ENCODE results near the gene OGG1. TPM values are rescaled to one million over a fixed set of nuclear protein-coding genes. Genes with fewer than 3 reads are reported as not detected.
A peak's percentile ranks its signal among the peaks of the same experiment; 100 is the strongest.

The OGG1 gene
- 100 to 1,000 TPM in 1 of 4 donors, 10 to 100 TPM in 3; 51.2 to 163 (median 74.1) TPM for total RNA-seq

DNA sequence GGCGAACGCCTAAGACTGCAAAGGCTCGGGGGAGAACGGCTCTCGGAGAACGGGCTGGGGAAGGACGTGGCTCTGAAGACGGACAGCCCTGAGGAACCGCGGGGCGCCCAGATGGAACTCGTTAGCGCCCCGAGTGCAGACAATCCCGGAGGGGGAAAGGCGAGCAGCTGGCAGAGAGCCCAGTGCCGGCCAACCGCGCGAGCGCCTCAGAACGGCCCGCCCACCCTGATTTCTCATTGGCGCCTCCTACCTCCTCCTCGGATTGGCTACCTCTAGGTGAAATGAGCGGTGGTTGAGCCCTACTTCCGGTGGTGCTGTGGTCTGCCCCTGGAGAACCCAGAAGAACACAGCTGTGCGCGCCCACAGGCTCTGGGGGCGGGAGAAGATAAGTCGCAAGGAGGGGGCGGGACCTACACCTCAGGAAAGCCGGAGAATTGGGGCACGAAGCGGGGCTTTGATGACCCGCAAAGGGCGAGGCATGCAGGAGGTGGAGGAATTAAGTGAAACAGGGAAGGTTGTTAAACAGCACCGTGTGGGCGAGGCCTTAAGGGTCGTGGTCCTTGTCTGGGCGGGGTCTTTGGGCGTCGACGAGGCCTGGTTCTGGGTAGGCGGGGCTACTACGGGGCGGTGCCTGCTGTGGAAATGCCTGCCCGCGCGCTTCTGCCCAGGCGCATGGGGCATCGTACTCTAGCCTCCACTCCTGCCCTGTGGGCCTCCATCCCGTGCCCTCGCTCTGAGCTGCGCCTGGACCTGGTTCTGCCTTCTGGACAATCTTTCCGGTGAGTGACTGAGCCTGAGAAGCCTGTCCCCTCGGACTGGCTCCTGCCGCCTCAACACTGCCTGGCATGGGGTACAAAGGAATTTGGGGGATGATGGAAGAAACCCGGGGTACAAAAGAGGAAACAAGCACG is at the start of gene OGG1:
TSS of gene OGG1 (plus strand) at position 308 of the 911 bp plus-strand sequence. CDS start at position 643, 335 bp downstream.
- peak within 1 kb of the TSS; percentile 82 to 92 (median 86) for H3K27ac ChIP-seq
- DNase-seq, result peak; percentile 98 to 99 (median 98)
- H3K27me3 ChIP-seq, result no peaks in the 10 kb centered on the region
- H3K36me3 ChIP-seq, result peaks cover 0 to 56% (median 0%) of the 10 kb centered on the region in 3 donors
- peak within 1 kb of the TSS; percentile 48 to 63 (median 56) for H3K4me3 ChIP-seq
- TF ChIP-seq, protein P1, sequence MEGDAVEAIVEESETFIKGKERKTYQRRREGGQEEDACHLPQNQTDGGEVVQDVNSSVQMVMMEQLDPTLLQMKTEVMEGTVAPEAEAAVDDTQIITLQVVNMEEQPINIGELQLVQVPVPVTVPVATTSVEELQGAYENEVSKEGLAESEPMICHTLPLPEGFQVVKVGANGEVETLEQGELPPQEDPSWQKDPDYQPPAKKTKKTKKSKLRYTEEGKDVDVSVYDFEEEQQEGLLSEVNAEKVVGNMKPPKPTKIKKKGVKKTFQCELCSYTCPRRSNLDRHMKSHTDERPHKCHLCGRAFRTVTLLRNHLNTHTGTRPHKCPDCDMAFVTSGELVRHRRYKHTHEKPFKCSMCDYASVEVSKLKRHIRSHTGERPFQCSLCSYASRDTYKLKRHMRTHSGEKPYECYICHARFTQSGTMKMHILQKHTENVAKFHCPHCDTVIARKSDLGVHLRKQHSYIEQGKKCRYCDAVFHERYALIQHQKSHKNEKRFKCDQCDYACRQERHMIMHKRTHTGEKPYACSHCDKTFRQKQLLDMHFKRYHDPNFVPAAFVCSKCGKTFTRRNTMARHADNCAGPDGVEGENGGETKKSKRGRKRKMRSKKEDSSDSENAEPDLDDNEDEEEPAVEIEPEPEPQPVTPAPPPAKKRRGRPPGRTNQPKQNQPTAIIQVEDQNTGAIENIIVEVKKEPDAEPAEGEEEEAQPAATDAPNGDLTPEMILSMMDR (IDR thresholded peaks at IDR 0.05), result peak in 1 of 6 experiments; percentile 8
- peak in 1 of 2 donors; percentile 48 for TF ChIP-seq POLR2A (IDR thresholded peaks at IDR 0.05)
- peaks cover 3 to 25% (median 13%) of the 10 kb centered on the region in 4 donors for H3K4me1 ChIP-seq
- H3K9me3 ChIP-seq, result no peaks in the 10 kb centered on the region

DNA sequence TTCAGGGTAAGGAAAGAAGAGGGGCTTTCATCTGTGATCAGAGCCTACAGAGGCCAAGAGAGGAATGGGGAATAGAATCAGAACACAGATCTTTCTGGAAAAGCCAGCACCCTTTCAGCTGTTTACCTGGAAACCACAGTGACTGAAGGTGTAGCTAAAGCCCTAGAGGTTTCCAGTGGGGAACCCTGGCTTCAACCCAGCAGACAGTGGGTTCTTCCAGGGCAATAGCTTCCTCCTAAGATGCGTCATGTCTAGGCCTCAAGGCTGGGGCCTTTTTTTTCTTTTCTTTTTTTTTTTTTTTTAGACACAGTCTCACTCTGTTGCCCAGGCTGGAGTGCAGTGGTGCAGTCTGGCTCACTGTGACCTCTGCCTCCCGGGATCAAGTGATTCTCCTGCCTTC is 49.2 kb upstream of the OGG1 start:
- no peak overlapping the region for H3K27ac ChIP-seq
- TF ChIP-seq, protein P1 (IDR thresholded peaks at IDR 0.05), result no peak
- no peak for TF ChIP-seq POLR2A (IDR thresholded peaks at IDR 0.05)
- peaks cover 0 to 5% of the 10 kb centered on the region in 2 donors for H3K27me3 ChIP-seq
- no peaks in the 10 kb centered on the region for H3K9me3 ChIP-seq
- H3K4me1 ChIP-seq, result peaks cover 0 to 18% (median 10%) of the 10 kb centered on the region in 4 donors
- peaks cover 0 to 57% (median 3%) of the 10 kb centered on the region in 3 donors for H3K36me3 ChIP-seq
- no peak overlapping the region for H3K4me3 ChIP-seq
- no peak for DNase-seq

DNA sequence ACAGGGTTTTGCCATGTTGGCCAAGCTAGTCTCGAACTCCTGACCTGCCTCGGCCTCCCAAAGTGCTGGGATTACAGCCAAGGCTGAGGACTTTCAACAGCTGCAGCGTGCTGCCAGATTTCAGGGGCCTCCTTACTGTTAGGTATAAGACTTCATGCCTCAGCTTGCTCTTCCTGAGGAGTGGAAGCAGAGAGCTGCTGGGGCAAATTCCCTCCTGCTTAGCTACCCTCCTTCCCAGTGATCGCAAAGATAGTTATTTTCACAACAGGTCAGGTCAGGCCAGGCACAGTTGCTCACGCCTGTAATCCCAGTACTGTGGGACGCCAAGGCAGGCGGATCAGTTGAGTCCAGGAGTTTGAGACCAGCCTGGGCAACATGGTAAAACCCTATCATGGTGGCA is 48.7 kb upstream of the OGG1 start:
- DNase-seq, result no peak
- Histone ChIP-seq H3K36me3 (peaks cover 0 to 52% (median 3%) of the 10 kb centered on the region in 3 donors), H3K9me3 (no peaks in the 10 kb centered on the region), H3K4me3 (no peak overlapping the region), H3K27me3 (peaks cover 0 to 5% of the 10 kb centered on the region in 2 donors), H3K27ac (no peak overlapping the region), H3K4me1 (peaks cover 0 to 18% (median 10%) of the 10 kb centered on the region in 4 donors)
- TF ChIP-seq POLR2A (IDR thresholded peaks at IDR 0.05), result no peak
- TF ChIP-seq, protein P1 (IDR thresholded peaks at IDR 0.05), result no peak

DNA sequence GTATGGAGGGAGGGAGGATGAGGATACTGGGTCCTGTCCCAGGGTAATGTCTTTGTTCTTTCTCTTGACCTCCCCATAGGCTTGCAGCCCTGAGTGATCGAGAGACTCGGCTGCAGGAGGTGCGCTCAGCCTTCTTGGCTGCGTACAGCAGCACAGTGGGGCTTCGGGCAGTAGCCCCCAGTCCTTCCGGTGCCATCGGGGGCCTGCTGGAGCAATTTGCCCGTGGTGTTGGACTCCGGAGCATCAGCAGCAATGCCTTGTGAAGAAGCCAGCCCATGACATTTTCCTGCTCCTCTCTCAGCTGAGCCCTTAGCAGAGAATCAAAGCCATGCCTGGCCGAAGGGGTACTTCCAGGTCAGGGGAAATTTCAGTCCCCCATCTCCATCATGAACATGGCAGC is 48.0 kb upstream of the OGG1 start:
- Histone ChIP-seq H3K27me3 (peaks cover 0 to 5% of the 10 kb centered on the region in 2 donors), H3K27ac (no peak overlapping the region), H3K9me3 (no peaks in the 10 kb centered on the region), H3K36me3 (peaks cover 0 to 45% (median 3%) of the 10 kb centered on the region in 3 donors), H3K4me1 (peaks cover 0 to 18% (median 10%) of the 10 kb centered on the region in 4 donors), H3K4me3 (no peak overlapping the region)
- TF ChIP-seq POLR2A (IDR thresholded peaks at IDR 0.05), result no peak
- TF ChIP-seq, protein P1 (IDR thresholded peaks at IDR 0.05), result no peak
- DNase-seq, result no peak

DNA sequence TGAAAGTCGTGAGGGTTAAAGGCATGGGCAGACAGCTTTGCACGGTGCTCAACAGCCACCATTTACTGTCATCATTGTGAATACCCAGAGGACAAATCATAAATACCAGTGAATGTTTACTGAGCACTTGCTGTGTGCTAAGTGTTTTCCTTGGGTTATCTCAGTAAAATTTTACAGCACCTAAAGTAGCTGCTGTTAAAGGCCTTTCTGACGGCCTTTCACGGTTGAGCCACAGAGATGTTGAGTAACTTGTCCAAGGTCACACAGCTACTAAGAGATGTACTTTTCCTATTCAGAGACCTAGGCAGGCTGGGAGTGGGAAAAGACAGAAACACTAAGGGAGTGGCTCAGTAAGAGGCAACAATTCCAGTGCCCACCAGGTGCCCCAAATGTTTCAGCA is 46.5 kb upstream of the OGG1 start:
- TF ChIP-seq, protein P1 (IDR thresholded peaks at IDR 0.05), result no peak
- TF ChIP-seq POLR2A (IDR thresholded peaks at IDR 0.05), result no peak
- Histone ChIP-seq H3K36me3 (peaks cover 0 to 30% (median 0%) of the 10 kb centered on the region in 3 donors), H3K27ac (no peak overlapping the region), H3K4me3 (no peak overlapping the region), H3K9me3 (no peaks in the 10 kb centered on the region), H3K27me3 (peaks cover 0 to 5% of the 10 kb centered on the region in 2 donors), H3K4me1 (peaks cover 0 to 18% (median 10%) of the 10 kb centered on the region in 4 donors)
- DNase-seq, result no peak
